Measurements from ENCODE around the gene SH3RF3. TPM values are rescaled to one million over a fixed set of nuclear protein-coding genes. Genes with fewer than 3 reads are reported as not detected.

Gene SH3RF3
- total and polyA plus RNA-seq, 2 donors (not counting 1 experiment from before 2014, with no cell fraction given) = 8.3 to 10.1 TPM

DNA sequence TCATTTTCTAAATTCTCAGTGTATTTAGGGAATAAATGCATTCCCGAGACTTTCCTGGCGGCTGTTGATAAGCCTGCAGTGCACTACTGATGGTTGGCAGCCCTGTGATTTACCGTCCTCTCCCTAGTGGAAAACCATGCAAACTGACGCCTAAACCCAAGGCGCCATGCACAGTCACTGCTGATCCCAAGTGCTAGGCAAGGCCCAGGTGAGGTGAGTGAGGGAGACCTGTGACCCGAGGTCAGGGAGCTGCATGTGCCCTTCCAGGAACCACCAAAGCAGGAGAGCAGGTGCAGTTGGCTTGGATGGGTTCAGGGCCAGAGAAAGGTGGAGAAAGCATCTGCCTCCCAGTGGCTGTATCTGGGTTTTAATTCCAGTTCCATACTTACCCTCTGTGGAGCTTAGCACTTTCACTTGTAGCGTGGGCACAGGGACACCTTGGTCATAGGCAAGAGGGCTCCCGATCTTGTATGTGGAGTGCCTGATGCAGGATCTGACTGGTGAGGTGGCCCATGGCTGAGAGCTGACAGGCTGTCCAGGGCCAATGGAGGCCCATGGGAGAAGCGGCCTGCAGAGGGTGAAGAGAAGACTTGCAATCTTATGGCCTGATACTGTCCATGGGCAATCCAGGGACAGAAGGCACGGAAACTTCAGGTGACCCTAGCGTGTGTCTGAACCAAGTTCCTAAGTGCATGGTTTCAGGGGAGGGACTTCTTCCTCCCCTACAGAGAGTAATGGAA, 131.3 kb downstream of the SH3RF3 start:
- H3K27ac ChIP-seq (ENCODE audit: insufficient read depth, low read length) = no peak overlapping the region
- H3K36me3 ChIP-seq (ENCODE audit: control insufficient read depth, insufficient read depth, low read length) = no peaks in the 10 kb centered on the region
- H4K20me1 ChIP-seq (ENCODE audit: control insufficient read depth, extremely low read depth, insufficient read depth, low read length) = no peaks in the 10 kb centered on the region
- H3K9ac ChIP-seq (ENCODE audit: insufficient read depth, low read length) = no peak overlapping the region
- H3K4me2 ChIP-seq (ENCODE audit: extremely low read depth, insufficient read depth, low read length) = no peak overlapping the region
- DNase-seq (ENCODE audit: low read depth in 2 of 2) = no peak
- H3K79me2 ChIP-seq (ENCODE audit: control insufficient read depth, insufficient read depth, low read length) = peaks cover 37% of the 10 kb centered on the region
- TF ChIP-seq EZH2 (IDR thresholded peaks at IDR 0.05; ENCODE audit: low read length, missing control alignments) = no peak
- TF ChIP-seq, protein P1, sequence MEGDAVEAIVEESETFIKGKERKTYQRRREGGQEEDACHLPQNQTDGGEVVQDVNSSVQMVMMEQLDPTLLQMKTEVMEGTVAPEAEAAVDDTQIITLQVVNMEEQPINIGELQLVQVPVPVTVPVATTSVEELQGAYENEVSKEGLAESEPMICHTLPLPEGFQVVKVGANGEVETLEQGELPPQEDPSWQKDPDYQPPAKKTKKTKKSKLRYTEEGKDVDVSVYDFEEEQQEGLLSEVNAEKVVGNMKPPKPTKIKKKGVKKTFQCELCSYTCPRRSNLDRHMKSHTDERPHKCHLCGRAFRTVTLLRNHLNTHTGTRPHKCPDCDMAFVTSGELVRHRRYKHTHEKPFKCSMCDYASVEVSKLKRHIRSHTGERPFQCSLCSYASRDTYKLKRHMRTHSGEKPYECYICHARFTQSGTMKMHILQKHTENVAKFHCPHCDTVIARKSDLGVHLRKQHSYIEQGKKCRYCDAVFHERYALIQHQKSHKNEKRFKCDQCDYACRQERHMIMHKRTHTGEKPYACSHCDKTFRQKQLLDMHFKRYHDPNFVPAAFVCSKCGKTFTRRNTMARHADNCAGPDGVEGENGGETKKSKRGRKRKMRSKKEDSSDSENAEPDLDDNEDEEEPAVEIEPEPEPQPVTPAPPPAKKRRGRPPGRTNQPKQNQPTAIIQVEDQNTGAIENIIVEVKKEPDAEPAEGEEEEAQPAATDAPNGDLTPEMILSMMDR (conservative IDR thresholded peaks at IDR 0.05 in 1 of 2, IDR thresholded peaks at IDR 0.05 in 1 of 2; ENCODE audit: low read depth in 1 of 2, low read length in 2 of 2) = no peak
- H2AFZ ChIP-seq (ENCODE audit: low read length) = no peak overlapping the region
- H3K4me3 ChIP-seq (replicated peaks in 1 of 4; ENCODE audit: control extremely low read depth in 1 of 4, insufficient read depth in 1 of 4, low read depth in 3 of 4, low read length in 4 of 4) = no peak overlapping the region
- H3K4me1 ChIP-seq (ENCODE audit: control insufficient read depth, extremely low read depth, insufficient read depth, low read length) = peaks cover 9% of the 10 kb centered on the region
- no peaks in the 10 kb centered on the region for H3K27me3 ChIP-seq (ENCODE audit: control insufficient read depth, insufficient read depth, low read length)
- H3K9me3 ChIP-seq (ENCODE audit: control insufficient read depth, insufficient read depth, low read depth, low read length) = no peaks in the 10 kb centered on the region

DNA sequence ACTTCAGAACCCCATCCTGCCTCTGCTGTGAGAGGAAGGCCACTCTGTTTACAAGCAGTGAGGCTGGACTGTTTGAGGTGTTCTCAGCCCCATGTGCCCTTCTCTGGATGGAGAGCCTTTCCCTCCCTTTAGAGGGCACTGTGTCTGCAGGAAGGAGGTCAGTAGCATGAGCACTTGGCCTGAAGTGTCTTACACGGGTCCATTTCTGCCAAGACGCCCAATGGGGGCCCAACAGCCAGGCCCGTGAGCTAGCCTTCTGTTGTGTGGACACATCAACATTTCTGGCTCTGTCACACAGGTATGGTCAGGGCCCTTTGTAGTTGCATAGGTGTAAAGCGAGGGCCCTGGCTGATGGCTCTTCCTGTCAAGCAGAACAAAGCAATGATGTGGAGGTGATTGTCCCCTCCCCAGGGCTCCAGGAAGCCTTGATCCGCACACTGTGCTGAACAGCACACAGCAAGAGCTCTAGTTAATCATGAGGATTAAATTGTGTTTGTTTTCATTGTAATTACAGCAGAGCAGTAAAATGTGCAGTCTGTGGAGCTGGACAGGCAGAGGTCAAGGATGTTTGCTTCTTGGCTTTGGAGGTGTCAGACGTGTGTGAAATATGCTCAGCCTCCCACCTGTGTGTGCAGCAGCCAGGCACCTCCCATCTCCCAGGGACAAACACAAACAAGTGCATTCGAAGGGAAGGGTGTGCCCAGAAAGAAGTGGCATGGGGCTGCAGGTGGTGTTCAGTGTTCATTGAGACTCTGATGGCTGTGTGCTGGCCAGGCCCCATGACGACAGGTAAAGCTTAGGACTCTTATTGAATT, 132.1 kb downstream of the SH3RF3 start:
- Histone ChIP-seq H3K36me3 (ENCODE audit: control insufficient read depth, insufficient read depth, low read length) (no peaks in the 10 kb centered on the region), H3K27me3 (ENCODE audit: control insufficient read depth, insufficient read depth, low read length) (no peaks in the 10 kb centered on the region), H3K4me2 (ENCODE audit: extremely low read depth, insufficient read depth, low read length) (no peak overlapping the region), H2AFZ (ENCODE audit: low read length) (no peak overlapping the region), H3K79me2 (ENCODE audit: control insufficient read depth, insufficient read depth, low read length) (peaks cover 38% of the 10 kb centered on the region), H3K4me3 (replicated peaks in 1 of 4; ENCODE audit: control extremely low read depth in 1 of 4, insufficient read depth in 1 of 4, low read depth in 3 of 4, low read length in 4 of 4) (no peak overlapping the region), H3K9me3 (ENCODE audit: control insufficient read depth, insufficient read depth, low read depth, low read length) (no peaks in the 10 kb centered on the region), H3K4me1 (ENCODE audit: control insufficient read depth, extremely low read depth, insufficient read depth, low read length) (peaks cover 9% of the 10 kb centered on the region), H4K20me1 (ENCODE audit: control insufficient read depth, extremely low read depth, insufficient read depth, low read length) (no peaks in the 10 kb centered on the region), H3K9ac (ENCODE audit: insufficient read depth, low read length) (no peak overlapping the region), H3K27ac (ENCODE audit: insufficient read depth, low read length) (no peak overlapping the region)
- no peak for DNase-seq (ENCODE audit: low read depth in 2 of 2)
- no peak for TF ChIP-seq EZH2 (IDR thresholded peaks at IDR 0.05; ENCODE audit: low read length, missing control alignments)
- TF ChIP-seq, protein P1 (conservative IDR thresholded peaks at IDR 0.05 in 1 of 2, IDR thresholded peaks at IDR 0.05 in 1 of 2; ENCODE audit: low read depth in 1 of 2, low read length in 2 of 2) = peak in 1 of 2 donors; percentile 35

DNA sequence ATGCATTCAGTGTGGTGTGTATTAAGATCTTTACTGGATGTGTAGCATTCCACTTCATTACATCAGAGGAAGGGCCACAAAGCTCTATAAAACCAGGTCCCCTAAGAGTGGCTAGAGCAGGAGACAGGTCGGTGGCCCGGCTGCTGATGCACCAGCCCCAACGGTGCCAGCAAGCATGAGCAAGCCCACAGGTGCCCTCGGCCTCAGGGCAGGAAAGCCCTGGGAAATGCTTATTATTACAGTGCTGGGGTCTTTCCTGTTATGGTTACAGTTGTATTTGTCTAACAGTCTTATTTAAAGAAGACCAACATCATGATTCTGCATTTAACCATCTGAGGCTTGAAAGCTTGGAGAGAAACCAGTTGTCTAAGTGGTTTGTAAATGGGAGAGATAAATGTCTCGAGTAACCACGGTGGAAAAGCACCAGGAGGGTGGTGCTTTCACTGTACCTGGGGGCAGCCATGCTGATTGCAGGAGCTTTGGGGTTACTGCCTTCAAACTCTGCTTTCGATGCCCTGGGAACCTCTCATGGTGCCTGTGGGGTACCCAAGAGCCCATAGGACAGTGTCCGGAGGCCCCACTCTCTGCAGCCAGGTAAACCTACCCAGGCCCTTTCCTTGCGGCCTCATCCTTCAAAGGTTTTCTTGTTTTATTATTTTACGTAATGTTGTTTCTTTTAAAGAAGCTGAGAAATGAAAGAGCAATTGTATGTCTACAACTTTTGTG, 133.1 kb downstream of the SH3RF3 start:
- Histone ChIP-seq H3K79me2 (ENCODE audit: control insufficient read depth, insufficient read depth, low read length) (peaks cover 32% of the 10 kb centered on the region), H3K9me3 (ENCODE audit: control insufficient read depth, insufficient read depth, low read depth, low read length) (no peaks in the 10 kb centered on the region)

More for the DNA sequence above, 133.1 kb downstream of the SH3RF3 start:
- Histone ChIP-seq H2AFZ (ENCODE audit: low read length) (no peak overlapping the region), H4K20me1 (ENCODE audit: control insufficient read depth, extremely low read depth, insufficient read depth, low read length) (no peaks in the 10 kb centered on the region), H3K4me1 (ENCODE audit: control insufficient read depth, extremely low read depth, insufficient read depth, low read length) (peaks cover 6% of the 10 kb centered on the region), H3K27ac (ENCODE audit: insufficient read depth, low read length) (no peak overlapping the region), H3K4me3 (replicated peaks in 1 of 4; ENCODE audit: control extremely low read depth in 1 of 4, insufficient read depth in 1 of 4, low read depth in 3 of 4, low read length in 4 of 4) (no peak overlapping the region), H3K36me3 (ENCODE audit: control insufficient read depth, insufficient read depth, low read length) (no peaks in the 10 kb centered on the region), H3K9ac (ENCODE audit: insufficient read depth, low read length) (no peak overlapping the region), H3K4me2 (ENCODE audit: extremely low read depth, insufficient read depth, low read length) (no peak overlapping the region), H3K27me3 (ENCODE audit: control insufficient read depth, insufficient read depth, low read length) (no peaks in the 10 kb centered on the region)
- TF ChIP-seq, protein P1 (conservative IDR thresholded peaks at IDR 0.05 in 1 of 2, IDR thresholded peaks at IDR 0.05 in 1 of 2; ENCODE audit: low read depth in 1 of 2, low read length in 2 of 2) = no peak
- no peak for TF ChIP-seq EZH2 (IDR thresholded peaks at IDR 0.05; ENCODE audit: low read length, missing control alignments)
- DNase-seq (ENCODE audit: low read depth in 2 of 2) = no peak

All from fibroblast of lung (primary cell).